OCI-LY7 (cell line): ENCODE measurements around the gene ARFGAP1. TPM values are rescaled to one million over a fixed set of nuclear protein-coding genes. Genes with fewer than 3 reads are reported as not detected.
"Not testable (repeated sequence)": the region's sequence is repeated elsewhere in the genome, so short reads cannot be mapped to it uniquely, and the experiment has no call there.

ENCODE experiments used
- BruUV-seq: library from RNA; stranded (reverse); fragments of 400-500 nt; replicated peaks from 2 replicates; lab custom pipeline; 2021; lab: Mats Ljungman, UMichigan
- CTCF ChIA-PET: fragments of 300-600 bp; sonication (Branson Sonifier 250); formaldehyde crosslinking; loops from one replicate; lab custom pipeline; 2022; ENCODE audit warnings: antibody characterized with exemption; ENCODE audit not compliant: unreplicated experiment; lab: Charles Lee
- POLR2A ChIA-PET: fragments of 300-600 bp; sonication (Branson Sonifier 250); formaldehyde crosslinking; loops from one replicate; lab custom pipeline; 2022; ENCODE audit warnings: antibody characterized with exemption; lab: Charles Lee
- DNase-seq: peaks from one replicate; pipeline ENCODE4 v3.0.0-alpha.2; 2015; ENCODE audit warnings: low spot score
- H2AFZ ChIP-seq: fragments of 200-600 bp; sonication (generic), shearing (Covaris generic); 2 replicates; pipeline ENCODE4 v1.6.1; 2014; ENCODE audit warnings: mild to moderate bottlenecking, antibody characterized with exemption, low read length, moderate library complexity
- H3K27ac ChIP-seq: fragments of 200-600 bp; sonication (generic); 2 replicates; pipeline ENCODE4 v1.5.1; 2014; ENCODE audit warnings: mixed run types, low read depth, mild to moderate bottlenecking, moderate library complexity, low read length, inconsistent platforms; ENCODE audit not compliant: poor library complexity, severe bottlenecking
- H3K36me3 ChIP-seq: fragments of 200-600 bp; sonication (generic); 2 replicates; pipeline ENCODE4 v1.6.1; 2014; ENCODE audit warnings: mild to moderate bottlenecking, antibody characterized with exemption, low read length, moderate library complexity, mixed read lengths; ENCODE audit not compliant: insufficient read depth
- H3K4me1 ChIP-seq: fragments of 200-600 bp; sonication (generic); 2 replicates; pipeline ENCODE4 v1.5.1; 2014; ENCODE audit warnings: mild to moderate bottlenecking, low read length; ENCODE audit not compliant: insufficient read depth, poor library complexity, severe bottlenecking
- H3K4me2 ChIP-seq: fragments of 200-600 bp; sonication (generic); 2 replicates; pipeline ENCODE4 v1.6.1; 2014; ENCODE audit warnings: mild to moderate bottlenecking, low read length
- H3K4me3 ChIP-seq: fragments of 200-600 bp; sonication (generic); 2 replicates; pipeline ENCODE4 v1.5.1; 2014; ENCODE audit warnings: mild to moderate bottlenecking, low read depth, low read length; ENCODE audit not compliant: poor library complexity, severe bottlenecking
- H3K79me2 ChIP-seq: fragments of 200-600 bp; sonication (generic); 2 replicates; pipeline ENCODE4 v1.6.1; 2016; ENCODE audit warnings: low read depth, mild to moderate bottlenecking, low read length, moderate library complexity, mixed read lengths; ENCODE audit not compliant: insufficient read depth
- H3K9me2 ChIP-seq: fragments of 200-600 bp; sonication (generic); 2 replicates; pipeline ENCODE4 v1.6.1; 2016; ENCODE audit warnings: mild to moderate bottlenecking, low read length, mixed read lengths; ENCODE audit not compliant: insufficient read depth
- H3K9me3 ChIP-seq: fragments of 200-600 bp; sonication (generic); 2 replicates; pipeline ENCODE4 v1.6.1; 2014; ENCODE audit warnings: mild to moderate bottlenecking, mixed run types, low read length, mixed read lengths
- H4K20me1 ChIP-seq: fragments of 200-600 bp; sonication (generic); 2 replicates; pipeline ENCODE4 v1.6.1; 2014; ENCODE audit warnings: mild to moderate bottlenecking, antibody characterized with exemption, low read length, moderate library complexity, mixed read lengths; ENCODE audit not compliant: insufficient read depth
- EZH2phosphoT487 ChIP-seq: fragments of 200-600 bp; sonication (generic); IDR thresholded peaks from 2 replicates; pipeline ENCODE4 v1.6.1; 2018; ENCODE audit warnings: low read depth, borderline replicate concordance, mild to moderate bottlenecking, mixed run types, antibody characterized with exemption, low read length, moderate library complexity, mixed read lengths
- intact Hi-C: fragments of 100-400 bp; cut with micrococcal nuclease; formaldehyde crosslinking; loops from one replicate; pipeline ENCODE4 v1.10.0; 2022; ENCODE audit not compliant: unreplicated experiment
- total RNA-seq, 2 experiments: library from RNA; depleted of rRNA in 1 of 2; stranded (reverse); fragments of >200 nt in 1 of 2; shearing (Covaris generic) in 1 of 2; gene quantifications; 2 replicates each; pipeline ENCODE4 v1.2.3, GENCODE V29; 2014 to 2022
- TF ChIP-seq, protein P1 (sequence below): fragments of 200-600 bp; sonication (generic); conservative IDR thresholded peaks from 2 replicates; pipeline ENCODE4 v1.5.1; 2014; ENCODE audit warnings: mild to moderate bottlenecking, antibody characterized with exemption, low read length, moderate library complexity, mixed read lengths

The ARFGAP1 gene
- total RNA-seq, 2 experiments from 2014 or later: 57.9 to 105 TPM

DNA sequence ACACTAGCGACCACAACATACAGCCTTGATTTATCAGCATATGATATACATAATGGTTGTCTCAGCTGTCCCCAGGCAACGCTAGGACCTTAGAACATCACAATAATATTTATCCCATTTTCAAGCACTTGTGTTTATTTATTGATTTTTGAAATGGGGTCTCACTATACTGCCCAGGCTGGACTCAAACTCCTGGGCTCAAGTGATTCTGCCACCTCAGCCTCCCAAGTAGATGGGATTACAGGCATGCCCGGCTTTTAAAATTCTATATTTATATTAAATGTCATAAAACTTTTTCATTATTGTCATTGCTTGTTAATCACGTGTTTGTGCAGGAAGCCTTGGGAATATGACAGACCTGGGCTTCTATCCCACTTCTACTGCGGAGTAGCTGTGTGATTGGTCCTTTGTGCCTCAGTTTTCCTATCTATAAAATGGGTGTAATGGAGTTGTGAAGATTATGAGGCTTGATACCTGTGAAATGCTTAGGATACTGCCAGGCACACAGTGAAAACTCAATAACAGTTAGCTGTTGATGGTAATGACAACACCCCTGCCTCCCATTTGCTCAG lies 30.6 kb downstream of the ARFGAP1 start:
- no peaks in the 10 kb centered on the region for H4K20me1 ChIP-seq
- H3K27ac ChIP-seq: no peak overlapping the region
- ChIA-PET POLR2A (no interaction called here), CTCF (no interaction called here)
- H3K9me3 ChIP-seq: peaks cover 3% of the 10 kb centered on the region; the same call in 1 of the 2 replicates
- DNase-seq: no peak
- no TSS peak for BruUV-seq
- no peaks in the 10 kb centered on the region for H3K36me3 ChIP-seq
- H3K4me2 ChIP-seq: no peak overlapping the region
- TF ChIP-seq, protein P1, sequence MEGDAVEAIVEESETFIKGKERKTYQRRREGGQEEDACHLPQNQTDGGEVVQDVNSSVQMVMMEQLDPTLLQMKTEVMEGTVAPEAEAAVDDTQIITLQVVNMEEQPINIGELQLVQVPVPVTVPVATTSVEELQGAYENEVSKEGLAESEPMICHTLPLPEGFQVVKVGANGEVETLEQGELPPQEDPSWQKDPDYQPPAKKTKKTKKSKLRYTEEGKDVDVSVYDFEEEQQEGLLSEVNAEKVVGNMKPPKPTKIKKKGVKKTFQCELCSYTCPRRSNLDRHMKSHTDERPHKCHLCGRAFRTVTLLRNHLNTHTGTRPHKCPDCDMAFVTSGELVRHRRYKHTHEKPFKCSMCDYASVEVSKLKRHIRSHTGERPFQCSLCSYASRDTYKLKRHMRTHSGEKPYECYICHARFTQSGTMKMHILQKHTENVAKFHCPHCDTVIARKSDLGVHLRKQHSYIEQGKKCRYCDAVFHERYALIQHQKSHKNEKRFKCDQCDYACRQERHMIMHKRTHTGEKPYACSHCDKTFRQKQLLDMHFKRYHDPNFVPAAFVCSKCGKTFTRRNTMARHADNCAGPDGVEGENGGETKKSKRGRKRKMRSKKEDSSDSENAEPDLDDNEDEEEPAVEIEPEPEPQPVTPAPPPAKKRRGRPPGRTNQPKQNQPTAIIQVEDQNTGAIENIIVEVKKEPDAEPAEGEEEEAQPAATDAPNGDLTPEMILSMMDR: no peak
- H3K4me1 ChIP-seq: no peaks in the 10 kb centered on the region
- no peak overlapping the region for H2AFZ ChIP-seq
- H3K79me2 ChIP-seq: no peaks in the 10 kb centered on the region
- intact Hi-C loops: no loop called here
- no peaks in the 10 kb centered on the region for H3K9me2 ChIP-seq
- no peak overlapping the region for H3K4me3 ChIP-seq

- Histone ChIP-seq H3K4me1 (no peaks in the 10 kb centered on the region), H3K4me2 (no peak overlapping the region), H2AFZ (no peak overlapping the region), H3K36me3 (no peaks in the 10 kb centered on the region), H4K20me1 (no peaks in the 10 kb centered on the region), H3K9me3 (peaks cover 3% of the 10 kb centered on the region; the same call in 1 of the 2 replicates), H3K9me2 (no peaks in the 10 kb centered on the region), H3K27ac (no peak overlapping the region), H3K79me2 (no peaks in the 10 kb centered on the region), H3K4me3 (no peak overlapping the region)
- ChIA-PET CTCF (no interaction called here), POLR2A (no interaction called here)
- DNase-seq: no peak
- no TSS peak for BruUV-seq
- intact Hi-C loops: loop anchor here (5.0 kb wide), 1 partner anchor 77 kb away; no protein-coding TSS in a partner anchor
- TF ChIP-seq, protein P1: no peak
- no peak for TF ChIP-seq EZH2phosphoT487
Measured at GRCh38 chr20:63305393-63305792, 32.8 kb downstream of the ARFGAP1 start.

DNA sequence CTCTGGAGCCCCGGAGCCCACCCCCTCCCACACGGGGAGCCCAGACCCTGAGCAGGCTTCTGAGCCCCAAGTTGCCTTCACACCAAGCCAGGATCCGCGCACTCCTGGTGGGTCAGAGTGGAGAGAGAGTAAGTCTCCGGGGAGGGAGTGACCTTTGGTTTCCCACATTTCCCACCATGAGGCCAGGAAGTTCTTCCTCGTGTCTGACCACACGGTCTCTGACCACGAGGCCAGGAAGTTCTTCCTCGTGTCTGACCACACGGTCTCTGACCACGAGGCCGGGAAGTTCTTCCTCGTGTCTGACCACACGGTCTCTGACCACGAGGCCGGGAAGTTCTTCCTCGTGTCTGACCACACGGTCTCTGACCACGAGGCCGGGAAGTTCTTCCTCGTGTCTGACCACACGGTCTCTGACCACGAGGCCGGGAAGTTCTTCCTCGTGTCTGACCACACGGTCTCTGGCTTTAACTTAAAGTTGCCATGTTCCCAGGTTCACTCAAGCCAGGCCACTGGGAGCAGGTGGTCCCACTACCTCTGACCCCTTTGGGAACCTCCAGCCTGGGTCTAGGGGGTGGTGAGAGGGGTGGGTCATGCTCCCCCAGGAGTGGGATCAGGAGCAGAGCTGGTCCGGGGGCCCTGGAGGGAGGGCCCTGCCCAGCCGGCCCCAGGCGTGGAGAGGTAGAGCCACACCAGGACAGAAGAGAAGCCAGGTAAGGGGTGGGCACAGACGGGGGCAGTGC lies 33.5 kb downstream of the ARFGAP1 start:
- H3K4me1 ChIP-seq, H3K4me3 ChIP-seq, H2AFZ ChIP-seq, H3K27ac ChIP-seq, DNase-seq, H3K36me3 ChIP-seq, CTCF ChIA-PET, H3K79me2 ChIP-seq, H3K4me2 ChIP-seq, POLR2A ChIA-PET, H3K9me2 ChIP-seq, H4K20me1 ChIP-seq, H3K9me3 ChIP-seq, BruUV-seq: not testable (repeated sequence)
- intact Hi-C loops: loop anchor here (5.0 kb wide), 1 partner anchor 76 kb away; no protein-coding TSS in a partner anchor
